GM23338 (cell line): ENCODE data around the gene ZBTB46.

Experiments
- EZH2phosphoT487 ChIP-seq: fragments of 200-600 bp; sonication (generic); IDR thresholded peaks from one replicate; pipeline ENCODE4 v1.8.1; 2018; ENCODE audit warnings: antibody characterized with exemption; ENCODE audit not compliant: unreplicated experiment
- NANOG ChIP-seq: IDR thresholded peaks from 2 replicates; pipeline ENCODE4 v1.6.1; 2016; ENCODE audit warnings: antibody characterized with exemption, borderline replicate concordance
- POLR2AphosphoS5 ChIP-seq: IDR thresholded peaks from 2 replicates; pipeline ENCODE4 v1.6.1; 2016; ENCODE audit warnings: antibody characterized with exemption, low read depth
- TF ChIP-seq, protein P1 (sequence below), 2 experiments: fragments of 200-600 bp in 1 of 2; sonication (generic) in 1 of 2; conservative IDR thresholded peaks; 2 replicates each; pipeline versions ENCODE4 v1.5.1 to v1.6.1; 2016 to 2017; ENCODE audit warnings: antibody characterized with exemption in 2 of 2, low read depth in 2 of 2, mild to moderate bottlenecking in 2 of 2, moderate library complexity in 1 of 2
- TF ChIP-seq, protein P2 (sequence below): IDR thresholded peaks from one replicate; pipeline ENCODE4 v1.6.1; 2018; ENCODE audit warnings: antibody characterized with exemption; ENCODE audit not compliant: unreplicated experiment

DNA sequence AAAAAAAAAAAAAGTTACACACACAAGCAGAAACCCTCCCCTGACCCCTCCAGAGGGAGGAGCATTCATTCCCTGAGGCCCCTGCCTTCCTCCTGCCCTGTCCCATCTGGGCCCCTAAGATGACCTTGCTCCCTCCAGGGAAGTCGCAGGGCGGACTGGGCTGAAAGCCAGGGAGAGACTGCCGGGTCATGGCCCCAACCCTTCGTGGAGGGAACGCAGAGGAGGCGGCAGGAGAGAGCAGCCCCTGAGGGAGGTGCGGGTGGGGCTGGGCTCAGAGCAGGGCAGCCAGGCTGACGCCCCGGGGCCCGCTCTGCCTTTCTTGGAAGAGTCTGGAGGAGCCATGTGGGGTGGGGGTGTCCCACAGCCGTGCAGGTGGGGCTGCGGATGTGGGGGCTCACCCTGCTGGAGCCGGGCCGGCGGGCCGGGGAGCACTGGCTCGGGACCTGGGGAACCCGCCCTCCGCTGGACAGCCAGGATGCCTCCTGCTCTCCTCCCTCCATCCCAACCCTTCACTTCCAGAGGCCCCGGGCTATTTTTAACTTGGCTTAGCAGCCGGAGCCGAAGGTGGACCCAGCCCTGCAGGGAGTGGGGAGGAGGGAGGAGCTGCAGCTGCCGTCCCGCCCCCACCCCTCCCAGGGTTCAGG, 15.2 kb upstream of the ZBTB46 start:
- TF ChIP-seq, protein P1, sequence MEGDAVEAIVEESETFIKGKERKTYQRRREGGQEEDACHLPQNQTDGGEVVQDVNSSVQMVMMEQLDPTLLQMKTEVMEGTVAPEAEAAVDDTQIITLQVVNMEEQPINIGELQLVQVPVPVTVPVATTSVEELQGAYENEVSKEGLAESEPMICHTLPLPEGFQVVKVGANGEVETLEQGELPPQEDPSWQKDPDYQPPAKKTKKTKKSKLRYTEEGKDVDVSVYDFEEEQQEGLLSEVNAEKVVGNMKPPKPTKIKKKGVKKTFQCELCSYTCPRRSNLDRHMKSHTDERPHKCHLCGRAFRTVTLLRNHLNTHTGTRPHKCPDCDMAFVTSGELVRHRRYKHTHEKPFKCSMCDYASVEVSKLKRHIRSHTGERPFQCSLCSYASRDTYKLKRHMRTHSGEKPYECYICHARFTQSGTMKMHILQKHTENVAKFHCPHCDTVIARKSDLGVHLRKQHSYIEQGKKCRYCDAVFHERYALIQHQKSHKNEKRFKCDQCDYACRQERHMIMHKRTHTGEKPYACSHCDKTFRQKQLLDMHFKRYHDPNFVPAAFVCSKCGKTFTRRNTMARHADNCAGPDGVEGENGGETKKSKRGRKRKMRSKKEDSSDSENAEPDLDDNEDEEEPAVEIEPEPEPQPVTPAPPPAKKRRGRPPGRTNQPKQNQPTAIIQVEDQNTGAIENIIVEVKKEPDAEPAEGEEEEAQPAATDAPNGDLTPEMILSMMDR (conservative IDR thresholded peaks at IDR 0.05; ENCODE audit: low read depth in 2 of 2) = no peak
- TF ChIP-seq NANOG = no peak
- peak; percentile 48 for TF ChIP-seq POLR2AphosphoS5
- TF ChIP-seq, protein P2, sequence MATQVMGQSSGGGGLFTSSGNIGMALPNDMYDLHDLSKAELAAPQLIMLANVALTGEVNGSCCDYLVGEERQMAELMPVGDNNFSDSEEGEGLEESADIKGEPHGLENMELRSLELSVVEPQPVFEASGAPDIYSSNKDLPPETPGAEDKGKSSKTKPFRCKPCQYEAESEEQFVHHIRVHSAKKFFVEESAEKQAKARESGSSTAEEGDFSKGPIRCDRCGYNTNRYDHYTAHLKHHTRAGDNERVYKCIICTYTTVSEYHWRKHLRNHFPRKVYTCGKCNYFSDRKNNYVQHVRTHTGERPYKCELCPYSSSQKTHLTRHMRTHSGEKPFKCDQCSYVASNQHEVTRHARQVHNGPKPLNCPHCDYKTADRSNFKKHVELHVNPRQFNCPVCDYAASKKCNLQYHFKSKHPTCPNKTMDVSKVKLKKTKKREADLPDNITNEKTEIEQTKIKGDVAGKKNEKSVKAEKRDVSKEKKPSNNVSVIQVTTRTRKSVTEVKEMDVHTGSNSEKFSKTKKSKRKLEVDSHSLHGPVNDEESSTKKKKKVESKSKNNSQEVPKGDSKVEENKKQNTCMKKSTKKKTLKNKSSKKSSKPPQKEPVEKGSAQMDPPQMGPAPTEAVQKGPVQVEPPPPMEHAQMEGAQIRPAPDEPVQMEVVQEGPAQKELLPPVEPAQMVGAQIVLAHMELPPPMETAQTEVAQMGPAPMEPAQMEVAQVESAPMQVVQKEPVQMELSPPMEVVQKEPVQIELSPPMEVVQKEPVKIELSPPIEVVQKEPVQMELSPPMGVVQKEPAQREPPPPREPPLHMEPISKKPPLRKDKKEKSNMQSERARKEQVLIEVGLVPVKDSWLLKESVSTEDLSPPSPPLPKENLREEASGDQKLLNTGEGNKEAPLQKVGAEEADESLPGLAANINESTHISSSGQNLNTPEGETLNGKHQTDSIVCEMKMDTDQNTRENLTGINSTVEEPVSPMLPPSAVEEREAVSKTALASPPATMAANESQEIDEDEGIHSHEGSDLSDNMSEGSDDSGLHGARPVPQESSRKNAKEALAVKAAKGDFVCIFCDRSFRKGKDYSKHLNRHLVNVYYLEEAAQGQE = no peak
- no peak for TF ChIP-seq EZH2phosphoT487
